Karpas-422 (cell line): Measurements from ENCODE around the gene APOL3. TPM values are rescaled to one million over a fixed set of nuclear protein-coding genes. Genes with fewer than 3 reads are reported as not detected.
A peak's percentile ranks its signal among the peaks of the same experiment; 100 is the strongest.
"Not testable (repeated sequence)": the region's sequence is repeated elsewhere in the genome, so short reads cannot be mapped to it uniquely, and the experiment has no call there.

Source experiments
- DNase-seq: peaks from one replicate; pipeline ENCODE4 v3.0.0-alpha.2; 2015
- H2AFZ ChIP-seq: fragments of 200-600 bp; sonication (generic); 2 replicates; pipeline ENCODE4 v1.6.1; 2014; ENCODE audit warnings: antibody characterized with exemption, low read length, mixed read lengths
- H3K27ac ChIP-seq: fragments of 200-600 bp; sonication (generic); 2 replicates; pipeline ENCODE4 v1.5.1; 2014; ENCODE audit warnings: mild to moderate bottlenecking, low read length, moderate library complexity
- H3K27me3 ChIP-seq: fragments of 200-600 bp; sonication (generic); 2 replicates; pipeline ENCODE4 v1.6.1; 2014; ENCODE audit warnings: low read length, mixed read lengths
- H3K36me3 ChIP-seq: fragments of 200-600 bp; sonication (generic); 2 replicates; pipeline ENCODE4 v1.6.1; 2014; ENCODE audit warnings: low read length, mixed read lengths; ENCODE audit not compliant: insufficient read depth
- H3K4me1 ChIP-seq: fragments of 200-600 bp; sonication (generic); 2 replicates; pipeline ENCODE4 v1.6.1; 2014; ENCODE audit warnings: mild to moderate bottlenecking, low read length, mixed read lengths
- H3K4me2 ChIP-seq: fragments of 200-600 bp; sonication (generic); 2 replicates; pipeline ENCODE4 v1.6.1; 2014; ENCODE audit warnings: low read length, low read depth, mild to moderate bottlenecking; ENCODE audit not compliant: poor library complexity, severe bottlenecking
- H3K4me3 ChIP-seq: fragments of 200-600 bp; sonication (generic); 2 replicates; pipeline ENCODE4 v1.5.1; 2014; ENCODE audit warnings: mild to moderate bottlenecking, antibody characterized with exemption, low read length, mixed read lengths
- H3K79me2 ChIP-seq: fragments of 200-600 bp; sonication (generic); 2 replicates; pipeline ENCODE4 v1.6.1; 2014; ENCODE audit warnings: mild to moderate bottlenecking, low read length, mixed read lengths
- H3K9ac ChIP-seq: fragments of 200-600 bp; sonication (generic); 2 replicates; pipeline ENCODE4 v1.6.0; 2014; ENCODE audit warnings: low read length
- H3K9me2 ChIP-seq: fragments of 200-600 bp; sonication (generic), shearing (Covaris generic); replicated peaks from 2 replicates; pipeline ENCODE4 v1.6.0; 2014; ENCODE audit warnings: mild to moderate bottlenecking, low read length, moderate library complexity; ENCODE audit not compliant: insufficient read depth
- H3K9me3 ChIP-seq: fragments of 300-700, 200-600 bp; sonication (generic); 2 replicates; pipeline ENCODE4 v1.6.1; 2014; ENCODE audit warnings: low read length, mixed read lengths
- H4K20me1 ChIP-seq: fragments of 200-600 bp; sonication (generic); 2 replicates; pipeline ENCODE4 v1.6.1; 2014; ENCODE audit warnings: mild to moderate bottlenecking, antibody characterized with exemption, low read length, low read depth; ENCODE audit not compliant: insufficient read depth
- total RNA-seq: library from RNA; depleted of rRNA; stranded (reverse); fragments of >200 nt; shearing (Covaris generic); gene quantifications from 2 replicates; pipeline ENCODE4 v1.2.3, GENCODE V29; 2014; ENCODE audit warnings: low replicate concordance

The APOL3 gene
- total RNA-seq, 1 experiment from 2014 or later, result 0.60 TPM

DNA sequence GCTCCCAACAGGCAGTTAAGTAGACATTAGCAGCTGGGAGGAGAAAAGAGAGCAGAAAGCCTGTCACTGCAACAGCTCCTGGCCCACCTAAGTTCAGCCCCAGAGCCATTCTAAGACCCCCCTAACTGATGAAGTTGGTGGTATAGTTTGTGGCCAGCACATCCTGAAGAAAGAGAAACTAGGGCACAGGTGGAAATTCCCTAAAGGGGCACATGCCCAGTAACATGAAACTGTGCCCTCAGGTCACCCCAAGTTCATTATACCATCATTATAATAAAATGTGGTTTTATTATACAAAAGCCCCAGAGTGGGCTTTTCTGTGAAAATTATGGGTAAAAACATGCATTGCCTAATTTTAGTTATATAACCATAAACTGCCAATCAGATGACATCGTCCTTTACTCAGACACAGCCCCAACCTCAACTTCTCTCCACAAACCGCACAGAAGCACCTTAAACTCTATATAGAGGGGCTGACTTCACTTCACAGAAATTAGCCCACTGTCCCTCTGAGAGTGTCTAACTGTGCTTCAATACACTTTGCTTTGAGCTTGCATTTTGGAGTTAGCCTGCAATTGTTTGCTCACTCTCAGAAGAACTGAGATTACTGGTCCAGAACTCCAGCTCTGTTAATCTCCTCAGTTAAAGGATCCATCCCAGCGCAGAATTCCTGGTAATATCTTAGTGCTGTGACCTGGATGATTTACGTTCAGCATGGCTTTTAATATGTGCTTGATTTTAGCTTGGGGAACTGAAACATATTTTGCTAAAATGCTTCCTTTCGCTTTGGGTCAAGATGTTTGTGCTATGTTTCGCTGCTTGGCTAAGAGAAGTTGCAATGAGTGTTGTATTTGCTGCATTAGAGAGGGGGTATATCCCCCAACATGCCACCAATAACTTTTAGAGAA, 1.8 kb upstream of the APOL3 start:
- no peak for DNase-seq
- H3K4me2 ChIP-seq, result peak overlapping the region; percentile 24

GRCh38 chr22:36161793-36162126, 1.2 kb upstream of the APOL3 start:
- not testable (repeated sequence) for H3K9me3 ChIP-seq, H3K36me3 ChIP-seq, H3K27ac ChIP-seq, H3K4me3 ChIP-seq, DNase-seq, H3K4me2 ChIP-seq, H2AFZ ChIP-seq, H3K27me3 ChIP-seq, H3K9ac ChIP-seq, H3K9me2 ChIP-seq, H3K79me2 ChIP-seq, H4K20me1 ChIP-seq
- peaks cover 10% of the 10 kb centered on the region for H3K4me1 ChIP-seq

More for the DNA sequence above, 1.8 kb upstream of the APOL3 start:
- Histone ChIP-seq H3K36me3 (no peaks in the 10 kb centered on the region), H3K9me3 (no peaks in the 10 kb centered on the region), H4K20me1 (no peaks in the 10 kb centered on the region), H3K4me3 (no peak overlapping the region; the same call in 1 of the 2 replicates), H3K27me3 (no peaks in the 10 kb centered on the region), H3K9me2 (no peaks in the 10 kb centered on the region), H3K9ac (no peak overlapping the region; the same call in 1 of the 2 replicates), H3K79me2 (no peaks in the 10 kb centered on the region), H3K27ac (no peak overlapping the region), H2AFZ (peak overlapping the region; percentile 66; the same call in 1 of the 2 replicates), H3K4me1 (peaks cover 6% of the 10 kb centered on the region)

DNA sequence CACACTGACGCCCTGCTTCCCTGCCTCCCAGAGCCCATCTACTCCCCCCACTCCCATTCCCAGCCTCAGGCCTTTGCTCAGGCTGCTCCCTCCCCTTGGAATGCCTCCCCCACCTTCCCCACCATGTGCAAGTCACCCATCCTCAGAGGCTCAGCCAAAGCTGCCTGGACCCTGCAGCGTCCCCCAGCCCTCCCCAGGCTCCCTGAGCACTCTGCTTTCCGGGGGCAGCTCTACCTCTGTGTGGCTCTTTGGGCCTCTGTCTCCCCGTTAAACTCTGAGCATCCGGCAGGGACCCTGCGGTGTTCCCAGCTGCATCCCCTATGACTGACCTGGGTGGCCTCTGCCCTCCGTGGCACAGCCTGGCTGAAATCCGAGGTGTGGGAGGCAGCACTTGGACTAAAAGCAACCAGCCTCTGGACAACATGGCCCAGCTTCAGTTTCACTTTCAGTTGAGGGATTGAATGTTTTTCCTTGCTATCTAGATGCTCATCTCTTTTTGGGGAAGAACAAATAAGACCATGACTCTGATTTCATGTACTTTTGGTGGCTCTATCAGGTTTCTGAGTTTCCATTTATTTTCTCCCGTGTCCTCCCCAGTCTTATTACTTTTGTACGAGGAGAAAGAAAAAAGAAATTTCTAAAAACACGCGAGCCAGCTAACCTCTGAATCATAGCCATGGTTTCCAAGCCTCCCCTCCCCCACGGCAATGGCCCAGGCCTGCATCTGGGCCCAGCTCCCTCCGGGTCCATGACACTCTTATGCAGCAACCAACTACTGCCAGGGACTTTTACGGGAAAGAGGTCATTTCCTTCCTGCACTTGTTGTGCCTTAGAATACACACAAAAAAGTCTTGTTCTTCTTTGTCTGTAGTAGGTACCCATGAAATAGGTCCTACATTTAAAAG, 3.8 kb downstream of the APOL3 start:
- H3K9ac ChIP-seq, result peak overlapping the region; percentile 32
- no peak overlapping the region for H3K27ac ChIP-seq
- peaks cover 7% of the 10 kb centered on the region for H3K4me1 ChIP-seq
- peak; percentile 47 for DNase-seq
- H3K36me3 ChIP-seq, result no peaks in the 10 kb centered on the region
- H3K79me2 ChIP-seq, result no peaks in the 10 kb centered on the region
- H3K9me2 ChIP-seq, result no peaks in the 10 kb centered on the region
- no peaks in the 10 kb centered on the region for H3K9me3 ChIP-seq
- H4K20me1 ChIP-seq, result no peaks in the 10 kb centered on the region
- H3K27me3 ChIP-seq, result no peaks in the 10 kb centered on the region
- peak overlapping the region; percentile 39 for H3K4me2 ChIP-seq
- H3K4me3 ChIP-seq, result peak overlapping the region; percentile 30; the same call in 1 of the 2 replicates
- H2AFZ ChIP-seq, result peak overlapping the region; percentile 64; the same call in 1 of the 2 replicates

DNA sequence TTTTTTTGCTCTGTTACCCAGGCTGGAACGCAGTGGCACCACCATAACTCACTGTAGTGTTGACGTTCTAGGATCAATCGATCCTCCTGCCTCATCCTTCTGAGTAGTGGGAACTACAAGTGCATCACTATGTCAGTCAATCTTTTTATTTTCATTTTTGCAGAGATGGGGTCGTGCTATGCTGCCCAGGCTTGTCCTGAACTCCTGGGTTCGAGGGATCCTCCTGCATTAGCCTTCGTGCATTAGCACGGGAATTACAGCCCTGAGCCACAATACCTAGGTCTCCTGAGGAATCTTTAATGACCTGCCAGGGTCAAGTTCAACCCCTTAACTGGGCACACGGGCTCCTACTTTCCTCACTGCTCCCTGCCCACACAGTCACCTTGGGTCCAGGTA, 4.4 kb downstream of the APOL3 start:
- no peak for DNase-seq
- no peaks in the 10 kb centered on the region for H3K9me2 ChIP-seq
- no peaks in the 10 kb centered on the region for H3K36me3 ChIP-seq
- no peaks in the 10 kb centered on the region for H3K9me3 ChIP-seq
- H3K27me3 ChIP-seq, result no peaks in the 10 kb centered on the region
- no peak overlapping the region for H3K27ac ChIP-seq
- H3K9ac ChIP-seq, result no peak overlapping the region
- no peak overlapping the region for H3K4me3 ChIP-seq
- H4K20me1 ChIP-seq, result no peaks in the 10 kb centered on the region
- no peak overlapping the region for H2AFZ ChIP-seq
- H3K79me2 ChIP-seq, result no peaks in the 10 kb centered on the region
- peaks cover 7% of the 10 kb centered on the region for H3K4me1 ChIP-seq
- H3K4me2 ChIP-seq, result peak overlapping the region; percentile 39

DNA sequence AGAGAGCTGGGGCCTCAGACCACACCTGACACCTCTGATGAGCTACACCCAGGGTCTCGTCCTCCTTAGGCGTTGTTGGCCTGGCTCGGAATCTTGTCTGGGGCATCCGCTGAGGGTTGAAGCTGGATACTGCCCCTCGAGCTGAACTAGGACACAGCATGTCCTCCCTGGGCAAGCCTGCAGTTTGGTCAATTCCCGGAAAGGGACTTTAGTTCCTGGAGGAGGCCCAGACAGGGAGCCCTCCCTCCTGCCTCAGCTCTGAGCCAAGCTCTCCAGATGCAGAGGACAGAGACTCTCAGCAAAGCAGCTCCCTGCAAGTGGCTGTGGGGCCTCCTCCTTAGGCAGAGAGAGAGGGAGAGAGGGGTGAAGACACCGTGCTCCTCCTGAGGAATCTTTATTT, 4.9 kb downstream of the APOL3 start:
- Histone ChIP-seq H4K20me1 (no peaks in the 10 kb centered on the region), H2AFZ (no peak overlapping the region), H3K4me3 (no peak overlapping the region), H3K4me2 (no peak overlapping the region), H3K27ac (no peak overlapping the region), H3K9me3 (no peaks in the 10 kb centered on the region), H3K79me2 (no peaks in the 10 kb centered on the region), H3K36me3 (no peaks in the 10 kb centered on the region), H3K4me1 (peaks cover 7% of the 10 kb centered on the region), H3K9ac (no peak overlapping the region), H3K27me3 (no peaks in the 10 kb centered on the region), H3K9me2 (no peaks in the 10 kb centered on the region)
- no peak for DNase-seq

DNA sequence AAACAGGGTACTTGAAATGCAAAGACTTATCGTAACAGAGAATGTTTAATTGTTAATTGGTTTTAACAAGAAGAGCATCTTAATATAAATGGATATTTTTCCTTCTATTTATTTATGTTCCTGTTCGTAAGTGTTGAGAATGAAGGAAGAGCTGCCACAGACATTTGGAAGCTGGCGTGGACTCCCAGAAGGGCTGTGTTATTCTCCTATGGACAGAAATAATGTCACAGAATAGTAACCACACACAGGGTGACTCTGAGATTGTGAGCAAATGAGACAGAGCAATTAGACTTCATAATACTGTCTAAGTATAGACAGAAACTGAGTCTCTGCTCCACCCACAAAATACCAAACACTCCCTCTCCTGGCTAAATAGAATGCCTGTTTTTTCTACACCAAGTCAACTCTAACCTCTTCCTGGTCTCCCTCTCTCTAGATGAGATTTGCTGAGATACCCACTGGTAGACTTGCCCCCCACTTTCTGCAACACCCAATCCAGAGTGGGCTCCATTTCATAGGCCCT, 6.1 kb downstream of the APOL3 start:
- H3K27ac ChIP-seq, result no peak overlapping the region
- no peak overlapping the region for H2AFZ ChIP-seq
- H3K9ac ChIP-seq, result no peak overlapping the region
- no peak overlapping the region for H3K4me3 ChIP-seq
- H4K20me1 ChIP-seq, result no peaks in the 10 kb centered on the region
- H3K9me3 ChIP-seq, result no peaks in the 10 kb centered on the region
- H3K36me3 ChIP-seq, result no peaks in the 10 kb centered on the region
- H3K9me2 ChIP-seq, result no peaks in the 10 kb centered on the region
- DNase-seq, result no peak
- peaks cover 7% of the 10 kb centered on the region for H3K4me1 ChIP-seq
- H3K79me2 ChIP-seq, result no peaks in the 10 kb centered on the region
- H3K27me3 ChIP-seq, result no peaks in the 10 kb centered on the region
- H3K4me2 ChIP-seq, result no peak overlapping the region

GRCh38 chr22:36153501-36154422, 6.8 kb downstream of the APOL3 start:
- Histone ChIP-seq H3K27ac (no peak overlapping the region), H3K79me2 (no peaks in the 10 kb centered on the region), H3K4me1 (peaks cover 7% of the 10 kb centered on the region), H2AFZ (no peak overlapping the region), H3K4me2 (no peak overlapping the region), H3K9me3 (no peaks in the 10 kb centered on the region), H3K27me3 (no peaks in the 10 kb centered on the region), H3K9me2 (no peaks in the 10 kb centered on the region), H4K20me1 (no peaks in the 10 kb centered on the region), H3K4me3 (no peak overlapping the region), H3K36me3 (no peaks in the 10 kb centered on the region), H3K9ac (no peak overlapping the region)
- no peak for DNase-seq
